ENCODE results near the gene PAMR1.

The PAMR1 gene

DNA sequence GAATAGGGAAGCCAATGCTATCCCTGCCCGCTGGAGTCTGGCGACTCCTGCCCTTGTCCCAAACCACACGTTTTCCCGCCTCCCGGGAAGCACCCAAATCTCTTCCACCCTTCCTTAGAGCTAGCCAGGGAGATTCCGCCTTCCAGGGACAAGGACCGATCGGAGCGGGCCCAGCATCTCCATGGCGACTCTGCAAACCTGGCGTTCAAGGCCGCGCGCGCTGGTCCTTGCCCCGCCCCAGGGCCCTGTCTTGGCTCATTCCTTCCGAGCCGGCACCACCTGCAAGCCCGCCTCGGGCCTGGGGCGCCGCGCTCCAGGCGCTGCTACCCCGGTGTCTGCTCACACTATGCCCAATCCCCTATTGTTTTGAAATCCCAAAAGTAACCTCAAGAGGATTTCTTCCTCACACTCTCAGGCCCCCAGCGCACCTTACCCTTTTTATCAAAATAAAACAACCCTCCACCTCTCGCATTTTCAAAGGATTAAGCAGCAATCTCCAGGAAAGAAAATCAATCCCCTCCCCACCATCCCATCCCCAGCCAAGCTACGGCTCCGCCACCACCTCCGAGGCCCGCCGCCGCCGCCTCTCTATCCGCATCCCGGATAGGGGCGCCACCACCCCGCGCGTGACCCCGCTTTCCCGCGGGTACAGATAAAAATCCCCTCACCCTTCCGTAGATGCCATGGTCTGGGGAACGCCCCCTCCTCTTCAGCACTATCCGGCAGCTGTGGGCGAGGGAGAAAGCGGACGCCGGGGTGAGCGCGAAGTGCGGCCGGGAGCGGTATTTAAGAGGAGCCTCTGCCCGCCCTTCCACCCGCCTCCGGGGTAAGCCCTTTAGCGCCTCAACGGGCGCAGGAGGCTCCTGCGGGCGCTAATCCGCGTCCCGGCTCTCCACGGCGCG, 106.9 kb downstream of the PAMR1 start:
- ATAC-seq, result peak; percentile 34

DNA sequence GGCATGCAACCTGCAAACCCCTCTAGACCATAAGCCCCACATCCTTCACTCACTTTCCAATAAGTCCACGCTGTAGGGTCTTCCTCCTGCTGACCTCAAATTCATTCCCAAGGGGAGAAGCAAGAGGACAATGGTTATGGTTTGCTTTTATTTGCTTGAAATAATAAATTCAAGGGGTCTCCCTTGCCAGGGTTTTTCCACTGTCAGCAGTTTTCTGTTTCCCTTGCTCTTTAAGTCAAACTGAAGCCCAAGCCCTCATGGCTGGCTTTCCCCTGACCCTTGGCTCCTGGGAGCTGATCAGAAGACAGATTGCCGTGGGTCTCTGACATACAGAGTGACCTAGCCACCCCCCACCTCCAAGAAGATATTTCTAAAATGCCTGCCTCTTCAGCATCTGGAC, 109.9 kb downstream of the PAMR1 start:
- Mint-ChIP-seq H3K27ac (no peak overlapping the region), H3K9me3 (no peaks in the 10 kb centered on the region), H3K36me3 (no peaks in the 10 kb centered on the region), H3K4me1 (peaks cover 6% of the 10 kb centered on the region), H3K4me3 (no peak overlapping the region)
- ATAC-seq (no peak), DNase-seq (ENCODE audit: low spot score in 2 of 2) (no peak)

More for the DNA sequence above, 106.9 kb downstream of the PAMR1 start:
- H3K4me1 Mint-ChIP-seq, result peaks cover 6% of the 10 kb centered on the region
- H3K27ac Mint-ChIP-seq, result no peak overlapping the region
- no peak for DNase-seq (ENCODE audit: low spot score in 2 of 2)
- H3K9me3 Mint-ChIP-seq, result no peaks in the 10 kb centered on the region
- H3K4me3 Mint-ChIP-seq, result peak overlapping the region; percentile 43
- no peaks in the 10 kb centered on the region for H3K36me3 Mint-ChIP-seq

DNA sequence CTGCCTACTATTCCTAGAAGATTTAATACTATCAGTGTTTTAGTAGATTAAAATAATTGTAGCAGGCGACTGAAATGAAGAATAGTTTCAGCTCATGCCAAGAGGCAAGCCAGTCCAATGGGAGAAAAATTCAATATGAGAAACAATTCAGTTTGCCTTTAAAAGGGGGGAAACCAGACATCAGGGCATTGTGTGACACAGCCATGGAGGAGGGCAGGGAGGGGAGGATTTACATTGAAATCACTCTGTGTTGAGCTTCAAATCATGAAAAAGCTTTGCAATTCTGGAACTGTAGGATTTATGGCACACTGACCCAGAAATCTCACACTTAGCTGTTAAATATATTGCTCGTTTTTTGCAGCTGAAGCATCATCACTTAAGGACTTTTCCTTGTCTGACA, 110.6 kb downstream of the PAMR1 start:
- no peak for DNase-seq (ENCODE audit: low spot score in 2 of 2)
- no peaks in the 10 kb centered on the region for H3K9me3 Mint-ChIP-seq
- H3K27ac Mint-ChIP-seq, result no peak overlapping the region
- H3K4me1 Mint-ChIP-seq, result peaks cover 6% of the 10 kb centered on the region
- no peak overlapping the region for H3K4me3 Mint-ChIP-seq
- H3K36me3 Mint-ChIP-seq, result no peaks in the 10 kb centered on the region
- ATAC-seq, result no peak

DNA sequence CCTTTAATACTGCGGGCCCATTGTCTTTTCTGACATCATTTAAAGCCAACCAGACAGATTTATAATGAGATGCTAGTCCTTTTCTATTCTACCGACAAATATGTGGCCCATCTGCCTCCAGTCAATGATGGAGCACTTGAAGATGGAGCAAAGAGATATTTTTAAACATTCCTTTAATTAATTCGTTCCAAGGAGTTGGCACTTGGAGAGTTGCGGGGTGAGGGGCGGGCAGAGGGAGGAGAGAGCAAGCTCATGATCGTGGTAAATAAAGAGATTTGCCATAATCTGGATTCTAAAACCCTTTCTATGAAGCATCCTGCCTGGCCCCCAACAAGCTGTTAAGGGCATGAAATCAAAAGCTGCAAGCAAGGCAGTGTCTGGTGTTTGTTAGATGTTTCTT, 111.1 kb downstream of the PAMR1 start:
- DNase-seq (ENCODE audit: low spot score in 2 of 2), result no peak
- no peak overlapping the region for H3K4me3 Mint-ChIP-seq
- H3K36me3 Mint-ChIP-seq, result no peaks in the 10 kb centered on the region
- H3K4me1 Mint-ChIP-seq, result peaks cover 6% of the 10 kb centered on the region
- no peak for ATAC-seq
- no peaks in the 10 kb centered on the region for H3K9me3 Mint-ChIP-seq
- H3K27ac Mint-ChIP-seq, result no peak overlapping the region

DNA sequence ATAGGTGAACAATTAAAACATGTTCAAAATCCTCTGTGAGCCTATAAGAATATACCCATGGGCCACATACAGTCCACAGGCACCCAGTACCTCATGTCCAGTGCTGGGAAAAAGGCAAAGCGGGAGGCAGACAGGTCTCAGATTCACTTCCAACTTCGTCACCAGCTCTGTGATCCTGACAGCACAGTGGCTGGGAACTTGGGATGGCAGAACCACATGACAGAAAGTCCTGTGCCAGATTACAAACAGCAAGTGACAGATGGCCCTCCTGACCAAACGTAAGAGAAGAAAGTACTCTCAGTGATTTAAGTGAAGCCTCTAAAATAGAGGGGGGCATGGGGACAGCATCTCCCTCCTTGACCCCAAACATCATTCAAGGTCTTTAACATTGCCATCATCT, 111.8 kb downstream of the PAMR1 start:
- no peak overlapping the region for H3K27ac Mint-ChIP-seq
- H3K36me3 Mint-ChIP-seq, result no peaks in the 10 kb centered on the region
- peaks cover 5% of the 10 kb centered on the region for H3K4me1 Mint-ChIP-seq
- no peaks in the 10 kb centered on the region for H3K9me3 Mint-ChIP-seq
- ATAC-seq, result no peak
- no peak overlapping the region for H3K4me3 Mint-ChIP-seq
- no peak for DNase-seq (ENCODE audit: low spot score in 2 of 2)

DNA sequence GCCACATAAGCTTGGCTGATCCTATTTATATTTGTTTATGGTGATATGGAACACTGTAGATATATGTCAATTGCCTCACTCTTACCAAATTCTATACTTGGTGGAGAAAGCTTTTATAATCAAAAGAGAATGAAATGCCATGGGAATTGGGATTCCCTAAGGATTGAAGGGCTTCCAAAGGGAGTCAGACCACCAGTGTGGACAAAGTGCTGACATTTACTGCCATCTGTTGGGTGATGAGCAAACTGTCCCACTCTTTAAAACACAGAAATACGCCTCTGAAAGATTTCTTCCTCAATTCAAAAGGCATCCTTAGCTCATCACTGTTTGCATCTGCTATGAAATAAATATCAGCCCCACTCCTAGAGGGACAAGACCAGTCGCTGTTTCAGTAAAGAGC, 113.1 kb downstream of the PAMR1 start:
- H3K27ac Mint-ChIP-seq, result no peak overlapping the region
- no peak overlapping the region for H3K4me3 Mint-ChIP-seq
- H3K9me3 Mint-ChIP-seq, result no peaks in the 10 kb centered on the region
- H3K36me3 Mint-ChIP-seq, result no peaks in the 10 kb centered on the region
- no peak for ATAC-seq
- H3K4me1 Mint-ChIP-seq, result no peaks in the 10 kb centered on the region
- no peak for DNase-seq (ENCODE audit: low spot score in 2 of 2)

DNA sequence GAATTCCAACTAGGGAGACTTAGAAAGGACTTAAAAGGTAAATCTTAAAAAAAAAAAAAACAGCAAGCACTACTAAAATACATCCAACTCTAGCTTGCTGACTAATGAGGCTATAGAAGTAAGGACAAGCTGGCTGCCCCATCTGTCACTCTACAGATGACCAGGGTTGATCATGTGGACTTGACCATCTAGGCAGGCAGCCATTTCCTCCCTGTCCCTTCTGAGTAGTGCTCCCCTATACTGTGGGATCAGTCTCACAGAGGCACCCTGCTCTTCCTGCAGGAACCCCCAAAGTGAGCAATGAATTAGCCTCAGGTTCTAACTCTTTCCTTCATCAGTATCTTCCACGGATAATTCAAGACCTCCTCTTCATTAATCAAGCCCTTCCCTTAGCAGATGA, 118.4 kb downstream of the PAMR1 start:
- Mint-ChIP-seq H3K4me3 (no peak overlapping the region), H3K36me3 (no peaks in the 10 kb centered on the region), H3K27ac (no peak overlapping the region)

DNA sequence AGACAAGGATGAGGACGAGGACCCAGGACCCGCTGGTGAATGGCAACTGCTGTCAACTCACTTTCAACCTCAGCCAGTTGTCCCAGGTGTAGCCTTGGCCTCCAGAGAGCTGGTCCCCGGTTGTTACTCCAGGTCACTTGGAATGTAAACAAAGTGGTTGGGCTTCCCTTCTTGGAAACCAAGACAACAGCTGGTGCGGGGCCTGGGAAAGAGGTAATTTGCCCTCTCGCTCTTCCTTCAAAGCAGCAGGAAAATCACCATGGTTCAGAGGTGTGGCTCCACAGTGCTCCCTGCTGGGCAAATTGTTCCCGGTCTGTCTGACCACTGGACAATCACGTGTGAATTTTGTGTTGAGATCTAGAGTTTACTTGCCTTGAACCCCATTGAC, 121.0 kb downstream of the PAMR1 start:
- DNase-seq (ENCODE audit: low spot score in 2 of 2) (no peak), ATAC-seq (no peak)
- Mint-ChIP-seq H3K36me3 (no peaks in the 10 kb centered on the region), H3K4me1 (no peaks in the 10 kb centered on the region), H3K4me3 (no peak overlapping the region), H3K9me3 (no peaks in the 10 kb centered on the region), H3K27ac (no peak overlapping the region)

More for the DNA sequence above, 118.4 kb downstream of the PAMR1 start:
- H3K4me1 Mint-ChIP-seq, result no peaks in the 10 kb centered on the region
- H3K9me3 Mint-ChIP-seq, result no peaks in the 10 kb centered on the region
- DNase-seq (ENCODE audit: low spot score in 2 of 2) (no peak), ATAC-seq (no peak)

DNA sequence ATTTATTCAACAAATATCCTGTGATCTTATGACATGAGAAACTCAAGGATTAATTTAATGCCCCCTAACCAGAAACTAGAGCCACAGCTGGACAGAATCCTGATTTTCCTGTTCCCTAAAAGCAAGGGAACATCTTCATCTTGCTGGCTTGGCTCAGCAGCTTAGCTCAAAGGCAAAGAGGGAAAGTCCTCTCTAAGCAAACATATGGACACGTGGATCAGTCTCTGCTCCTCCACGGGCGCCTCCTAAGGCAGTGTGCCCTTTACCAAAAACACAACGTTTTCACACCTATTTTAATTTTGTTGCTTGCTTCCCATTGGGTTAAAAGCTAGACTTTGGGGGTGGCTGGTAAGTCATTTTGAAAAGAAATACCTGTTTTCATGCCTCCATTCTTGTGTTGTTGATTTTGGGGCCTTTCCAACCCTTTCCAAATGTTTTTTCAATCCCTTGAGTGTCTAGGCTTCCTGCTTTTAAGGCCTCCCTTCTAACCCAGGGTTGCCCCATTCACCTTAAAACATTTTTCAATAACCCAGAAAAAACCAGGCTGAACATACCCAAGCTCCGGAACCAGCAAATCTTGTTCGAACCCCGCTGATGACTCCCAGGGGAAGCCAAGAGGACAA, 121.5 kb downstream of the PAMR1 start:
- no peak overlapping the region for H3K4me3 Mint-ChIP-seq
- DNase-seq (ENCODE audit: low spot score in 2 of 2) (no peak), ATAC-seq (no peak)
- no peak overlapping the region for H3K27ac Mint-ChIP-seq
- no peaks in the 10 kb centered on the region for H3K4me1 Mint-ChIP-seq
- H3K36me3 Mint-ChIP-seq, result no peaks in the 10 kb centered on the region
- H3K9me3 Mint-ChIP-seq, result no peaks in the 10 kb centered on the region

DNA sequence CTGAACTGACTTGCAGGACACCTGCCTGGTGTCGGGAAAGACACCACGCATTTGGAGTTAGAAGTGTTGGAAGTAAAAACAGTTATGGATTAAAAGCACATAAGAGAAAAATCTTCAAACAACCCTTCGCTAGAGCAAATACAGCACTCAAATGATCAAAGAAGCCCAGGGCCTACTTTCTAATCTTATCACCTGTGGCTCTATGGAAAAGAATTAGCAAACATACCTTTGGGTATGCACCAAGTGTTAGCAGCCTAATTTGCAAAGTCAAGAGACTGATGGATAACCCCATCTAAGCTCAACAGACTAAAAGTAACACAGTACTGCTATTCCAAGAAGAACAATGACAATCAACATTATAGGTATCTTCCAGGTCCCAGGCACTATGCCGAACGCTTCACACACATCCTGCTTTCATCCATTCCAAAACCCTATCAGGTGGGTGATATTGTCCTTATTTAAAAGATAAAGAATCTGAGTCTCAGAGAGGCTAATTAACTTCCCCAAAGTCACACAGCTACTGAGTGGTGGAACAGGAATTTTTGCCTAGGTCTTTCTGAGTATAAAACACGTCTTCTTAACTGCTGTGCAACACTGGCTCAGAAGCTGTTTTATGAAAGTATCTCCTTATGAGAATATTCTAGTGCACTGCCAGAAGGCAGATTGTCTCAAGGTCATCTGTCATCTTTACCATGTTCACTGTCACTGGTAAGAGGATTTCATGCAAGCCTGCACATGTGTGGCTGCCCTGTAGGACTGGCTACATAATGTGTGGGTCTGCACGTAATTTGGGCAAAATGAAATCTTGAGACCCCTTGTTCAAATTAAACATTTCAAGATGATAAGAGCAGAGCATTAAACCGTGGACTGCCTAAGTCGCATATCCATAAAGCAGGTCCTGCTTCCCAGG, 122.4 kb downstream of the PAMR1 start:
- H3K4me3 Mint-ChIP-seq, result no peak overlapping the region
- no peaks in the 10 kb centered on the region for H3K36me3 Mint-ChIP-seq
- ATAC-seq (no peak), DNase-seq (ENCODE audit: low spot score in 2 of 2) (no peak)
- no peaks in the 10 kb centered on the region for H3K9me3 Mint-ChIP-seq
- H3K4me1 Mint-ChIP-seq, result no peaks in the 10 kb centered on the region
- no peak overlapping the region for H3K27ac Mint-ChIP-seq

DNA sequence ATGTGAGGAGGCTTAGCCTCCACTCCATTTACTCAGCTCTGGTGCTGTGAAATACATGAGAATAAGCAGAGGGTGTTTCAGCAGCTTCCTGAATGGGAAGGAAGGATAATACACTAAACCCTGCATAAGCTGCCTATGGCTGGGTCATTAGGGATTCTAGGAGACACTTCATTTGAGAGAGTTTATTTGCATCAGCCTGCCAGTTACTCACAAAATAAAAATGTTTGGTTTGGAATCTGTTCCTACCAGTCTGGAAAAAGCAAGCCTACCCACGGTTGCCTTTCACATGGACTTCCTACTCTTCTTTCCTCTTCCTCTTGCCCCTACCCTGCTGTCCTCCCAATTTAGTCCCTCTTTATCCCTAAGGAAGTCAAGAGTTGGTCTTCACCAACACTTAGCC, 126.5 kb downstream of the PAMR1 start:
- ATAC-seq, result no peak
- Mint-ChIP-seq H3K27ac (no peak overlapping the region), H3K9me3 (no peaks in the 10 kb centered on the region), H3K4me1 (no peaks in the 10 kb centered on the region), H3K4me3 (no peak overlapping the region), H3K36me3 (no peaks in the 10 kb centered on the region)
- DNase-seq (ENCODE audit: low spot score in 2 of 2), result no peak

DNA sequence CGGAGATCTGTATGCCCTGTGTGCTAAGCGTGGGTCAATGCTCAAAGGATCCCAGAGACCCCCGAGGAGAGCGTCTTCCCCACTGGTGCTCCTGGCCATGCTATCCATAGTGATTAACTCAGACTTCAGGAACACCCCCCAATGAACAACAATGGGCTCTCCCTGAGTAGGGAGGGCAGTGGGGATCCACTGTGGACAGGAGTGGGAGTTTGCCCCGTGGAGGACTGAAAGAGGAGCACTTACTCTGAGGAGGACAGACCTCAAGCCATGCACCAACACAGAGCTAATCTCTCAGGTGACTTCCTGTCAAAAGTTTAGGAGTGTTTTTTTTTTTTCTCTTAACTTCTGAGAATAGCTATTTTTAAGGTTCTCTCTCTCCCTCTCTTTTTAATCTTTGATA, 130.5 kb downstream of the PAMR1 start:
- H3K4me3 Mint-ChIP-seq, result no peak overlapping the region
- H3K9me3 Mint-ChIP-seq, result no peaks in the 10 kb centered on the region
- peaks cover 20% of the 10 kb centered on the region for H3K4me1 Mint-ChIP-seq
- DNase-seq (ENCODE audit: low spot score in 2 of 2), result no peak
- H3K36me3 Mint-ChIP-seq, result peaks cover 6% of the 10 kb centered on the region
- no peak for ATAC-seq
- no peak overlapping the region for H3K27ac Mint-ChIP-seq

DNA sequence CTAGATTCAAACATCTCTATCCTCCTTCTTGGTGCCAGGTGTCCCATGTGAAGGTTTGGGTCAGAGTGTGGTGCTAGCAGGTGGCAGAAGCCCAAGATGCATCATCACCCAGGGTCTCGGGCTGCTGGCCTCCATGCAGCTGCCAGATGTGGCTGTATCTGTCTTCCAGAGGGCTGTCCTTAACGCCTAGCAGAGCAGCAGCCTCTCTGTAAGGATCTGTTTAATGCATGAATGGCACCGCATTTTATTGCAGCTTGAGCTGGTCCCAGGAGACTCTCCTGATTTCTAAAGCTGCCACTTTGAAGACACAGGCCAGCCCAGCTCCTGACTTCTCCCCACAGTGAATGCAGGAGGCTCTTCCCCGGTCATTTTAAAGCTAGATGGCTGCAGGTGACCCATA, 132.3 kb downstream of the PAMR1 start:
- Mint-ChIP-seq H3K27ac (no peak overlapping the region), H3K36me3 (peaks cover 6% of the 10 kb centered on the region), H3K4me3 (no peak overlapping the region), H3K4me1 (peaks cover 20% of the 10 kb centered on the region), H3K9me3 (no peaks in the 10 kb centered on the region)
- DNase-seq (ENCODE audit: low spot score in 2 of 2) (no peak), ATAC-seq (no peak)

DNA sequence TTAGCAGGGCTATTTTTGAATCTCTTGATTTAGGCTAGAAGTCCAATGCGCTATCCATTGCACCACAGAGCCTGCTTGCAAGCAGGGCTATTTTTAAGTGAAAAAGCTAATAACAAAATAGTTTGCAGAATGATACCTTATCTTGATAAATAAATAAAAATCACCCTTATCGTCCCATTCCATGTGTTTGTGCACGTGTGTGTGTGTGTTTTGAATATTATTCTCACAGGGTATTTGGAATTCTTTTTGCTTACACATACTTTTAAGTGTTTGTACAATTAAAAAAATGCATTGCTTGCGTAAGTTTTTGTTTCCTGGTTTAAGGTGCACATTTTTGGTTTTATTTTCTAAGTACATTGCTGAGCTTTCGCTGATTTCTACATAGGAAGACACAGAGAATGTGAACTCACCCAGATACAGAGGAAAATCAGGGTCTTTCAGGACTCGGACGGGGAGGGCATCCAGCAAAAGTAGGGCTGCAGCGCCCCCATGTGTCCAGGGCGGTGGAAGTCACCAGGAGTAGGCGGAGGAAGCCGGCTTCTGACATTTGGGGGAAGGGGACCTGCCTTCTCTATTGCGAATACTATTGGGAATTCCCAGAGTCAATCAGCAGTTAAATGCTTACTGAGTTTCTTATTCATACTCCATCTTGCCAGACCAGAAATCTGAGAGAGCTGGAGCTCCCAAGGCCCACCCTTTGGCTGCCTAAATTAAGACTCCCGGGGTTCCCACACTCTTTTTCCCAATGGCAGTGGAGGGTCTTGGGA, 133.3 kb downstream of the PAMR1 start:
- Mint-ChIP-seq H3K4me1 (peaks cover 20% of the 10 kb centered on the region), H3K36me3 (peaks cover 6% of the 10 kb centered on the region), H3K27ac (no peak overlapping the region), H3K9me3 (no peaks in the 10 kb centered on the region), H3K4me3 (no peak overlapping the region)
- peak; percentile 83 to 87 for DNase-seq (ENCODE audit: low spot score in 2 of 2)
- peak; percentile 70 for ATAC-seq
